K562 (cell line): ENCODE results near the gene NDOR1. TPM values are rescaled to one million over a fixed set of nuclear protein-coding genes. Genes with fewer than 3 reads are reported as not detected.

Source experiments
- ATAC-seq: fragments of 200-7000 bp; cut with Tn5 transposase; 3 replicates; pipeline ENCODE4 v1.9.1; 2020; ENCODE audit warnings: moderate library complexity
- BruUV-seq: library from RNA; stranded (reverse); fragments of 400-500 nt; replicated peaks from 2 replicates; lab custom pipeline; 2021; lab: Mats Ljungman, UMichigan
- CTCF ChIA-PET: fragments of 300-600 bp; formaldehyde crosslinking; extraction: SDS; loops from one replicate; lab custom pipeline; 2021; ENCODE audit warnings: low intra/inter-chr PET ratio; lab: Yijun Ruan, JAX
- POLR2A ChIA-PET: fragments of 300-600, 350-650 bp; sonication (Branson Sonifier 250); formaldehyde crosslinking; extraction: SDS; loops from one replicate; lab custom pipeline; 2021; ENCODE audit warnings: antibody characterized with exemption, inconsistent platforms; lab: Yijun Ruan, JAX
- DNase-seq, 4 experiments: peaks; one replicate each; pipeline versions ENCODE4 v3.0.0 to v3.0.0-alpha.2; 2011 to 2018; ENCODE audit warnings: low spot score in 3 of 4, mixed read lengths in 3 of 4; ENCODE audit errors: extremely low read depth in 1 of 4
- FAIRE-seq: peaks from 2 replicates; lab custom pipeline; 2011; peaks lifted over from hg19 to GRCh38; lab: Jason Lieb, UNC
- H2AFZ ChIP-seq: 2 replicates; pipeline ENCODE4 v1.6.0; 2011; ENCODE audit warnings: low read depth, low read length, control low read depth, inconsistent platforms
- H3K27ac ChIP-seq: fragments of 200-600 bp; 3 replicates; pipeline ENCODE4 v1.8.0; 2011; ENCODE audit warnings: low read depth, mild to moderate bottlenecking, control low read depth, inconsistent platforms, low read length, moderate library complexity, mixed read lengths; ENCODE audit errors: extremely low read depth
- H3K27me3 ChIP-seq, 2 experiments: fragments of 300-600 bp in 1 of 2; 2 replicates in 1 of 2; 3 replicates in 1 of 2; pipeline versions ENCODE4 v1.6.0 to v1.8.0; 2011; ENCODE audit warnings: inconsistent platforms in 2 of 2, low read length in 2 of 2, mild to moderate bottlenecking in 1 of 2, mixed read lengths in 1 of 2, moderate library complexity in 1 of 2; ENCODE audit not compliant: control insufficient read depth in 2 of 2, insufficient read depth in 2 of 2
- H3K36me3 ChIP-seq: fragments of 300-600 bp; 3 replicates; pipeline ENCODE4 v1.8.0; 2011; ENCODE audit warnings: mild to moderate bottlenecking, low read length, inconsistent platforms; ENCODE audit not compliant: control insufficient read depth, insufficient read depth
- H3K4me1 ChIP-seq, 2 experiments: fragments of 200-600 bp in 1 of 2; replicated peaks in 1 of 2; 2 replicates in 1 of 2; 3 replicates in 1 of 2; pipeline versions ENCODE4 v1.5.1 to v1.8.0; 2011; ENCODE audit warnings: inconsistent platforms in 2 of 2, low read length in 2 of 2, mild to moderate bottlenecking in 1 of 2, mixed read lengths in 1 of 2, moderate library complexity in 1 of 2; ENCODE audit not compliant: control insufficient read depth in 2 of 2, insufficient read depth in 2 of 2
- H3K4me2 ChIP-seq: 2 replicates; pipeline ENCODE4 v1.6.1; 2011; ENCODE audit warnings: low read length, control low read depth, inconsistent platforms, mixed read lengths; ENCODE audit not compliant: insufficient read depth
- H3K4me3 ChIP-seq: fragments of 200-600 bp; sonication (generic), shearing (Covaris generic); 2 replicates; pipeline ENCODE4 v1.5.1; 2016; ENCODE audit warnings: control low read depth, inconsistent platforms
- H3K79me2 ChIP-seq: fragments of 200-600 bp; 3 replicates; pipeline ENCODE4 v1.8.0; 2011; ENCODE audit warnings: low read length, inconsistent platforms; ENCODE audit not compliant: control insufficient read depth, insufficient read depth
- H3K9ac ChIP-seq, 2 experiments: 2 replicates each; pipeline versions ENCODE4 v1.6.0 to v1.6.1; 2011; ENCODE audit warnings: low read depth in 2 of 2, low read length in 2 of 2, control low read depth in 1 of 2, inconsistent platforms in 1 of 2, mild to moderate bottlenecking in 1 of 2, mixed read lengths in 1 of 2; ENCODE audit not compliant: insufficient read depth in 1 of 2
- H3K9me1 ChIP-seq: one replicate; pipeline ENCODE4 v1.6.0; 2011; ENCODE audit warnings: inconsistent platforms, mild to moderate bottlenecking, low read length, moderate library complexity; ENCODE audit not compliant: control insufficient read depth, insufficient read depth
- H3K9me3 ChIP-seq: replicated peaks from 2 replicates; pipeline ENCODE4 v1.5.1; 2011; ENCODE audit warnings: low read depth, low read length, inconsistent platforms; ENCODE audit not compliant: control insufficient read depth, insufficient read depth
- H4K20me1 ChIP-seq: replicated peaks from 2 replicates; pipeline ENCODE4 v1.6.1; 2011; ENCODE audit warnings: low read length, inconsistent platforms, mixed read lengths; ENCODE audit not compliant: control insufficient read depth, insufficient read depth
- BCL6 ChIP-seq: fragments of 250-450 bp; sonication (Bioruptor Pico); IDR thresholded peaks from 2 replicates; pipeline ENCODE4 v1.4.0; 2020
- C11orf30 ChIP-seq: fragments of 450-650 bp; IDR thresholded peaks from 2 replicates; pipeline ENCODE4 v1.6.1; 2016; ENCODE audit warnings: low read depth, mild to moderate bottlenecking
- CAMTA2 ChIP-seq: fragments of 250-450 bp; sonication (Bioruptor Pico); conservative IDR thresholded peaks from 2 replicates; pipeline ENCODE4 v1.5.1; 2022
- EP300 ChIP-seq: IDR thresholded peaks from 2 replicates; pipeline ENCODE4 v1.6.1; 2012; ENCODE audit warnings: low read length, improper control_type of control experiment
- FOS ChIP-seq: IDR thresholded peaks from 3 replicates; pipeline ENCODE4 v1.6.1; 2011; ENCODE audit not compliant: insufficient read length; ENCODE audit errors: extremely low read depth
- HEY1 ChIP-seq: fragments of 250-450 bp; sonication (Bioruptor Pico); IDR thresholded peaks from 2 replicates; pipeline ENCODE4 v1.5.0; 2020; ENCODE audit warnings: mild to moderate bottlenecking, moderate library complexity, borderline replicate concordance
- HMBOX1 ChIP-seq: sonication (generic); IDR thresholded peaks from 2 replicates; pipeline ENCODE4 v1.6.1; 2016
- HNRNPK ChIP-seq: fragments of 200-400 bp; formaldehyde crosslinking; IDR thresholded peaks from one replicate; pipeline ENCODE4 v1.6.1; 2018; ENCODE audit warnings: mild to moderate bottlenecking, low read depth, low read length; ENCODE audit not compliant: poor library complexity, severe bottlenecking
- PKNOX1 ChIP-seq: fragments of 450-650 bp; IDR thresholded peaks from 2 replicates; pipeline ENCODE4 v1.6.1; 2016
- POLR2G ChIP-seq: fragments of 200-400 bp; formaldehyde crosslinking; IDR thresholded peaks from 2 replicates; pipeline ENCODE4 v1.6.1; 2017; ENCODE audit warnings: low read depth, mild to moderate bottlenecking, antibody characterized with exemption, low read length, moderate library complexity
- SIN3A ChIP-seq, 2 experiments: fragments of 150-350 bp in 1 of 2; IDR thresholded peaks; 2 replicates each; pipeline ENCODE4 v1.6.1; 2011 to 2016; ENCODE audit warnings: borderline replicate concordance in 2 of 2, low read depth in 2 of 2, low read length in 2 of 2, mild to moderate bottlenecking in 2 of 2, moderate library complexity in 2 of 2; ENCODE audit not compliant: control insufficient read depth in 1 of 2
- ZFP1 ChIP-seq: fragments of 450-650 bp; formaldehyde crosslinking; IDR thresholded peaks from 2 replicates; pipeline ENCODE4 v1.4.0; 2020; ENCODE audit warnings: mild to moderate bottlenecking, mixed read lengths
- ZNF217 ChIP-seq: sonication (generic); formaldehyde crosslinking; IDR thresholded peaks from 2 replicates; pipeline ENCODE4 v1.8.0; 2022; ENCODE audit warnings: mild to moderate bottlenecking, missing genetic modification reagents
- ZNF431 ChIP-seq: sonication (generic); formaldehyde crosslinking; IDR thresholded peaks from 2 replicates; pipeline ENCODE4 v1.8.0; 2022; ENCODE audit warnings: mild to moderate bottlenecking, missing genetic modification reagents
- WGBS: fragments of 100-300 bp; shearing (Covaris generic); methylation state at CpG from one replicate; pipeline ENCODE4 v1.1.6; 2016; ENCODE audit warnings: low coverage, mixed read lengths; ENCODE audit not compliant: insufficient coverage; ENCODE audit errors: missing lambda C conversion rate; 5-methylcytosine and 5-hydroxymethylcytosine counted together
- in situ Hi-C: fragments of 300-500 bp; cut with MboI; formaldehyde crosslinking; loops from 4 replicates; pipeline ENCODE4 v1.15.0; 2018; ENCODE audit warnings: inconsistent platforms, mixed read lengths
- intact Hi-C: fragments of 100-400 bp; cut with micrococcal nuclease; formaldehyde crosslinking; loops from 2 replicates; pipeline ENCODE4 v1.14.2; 2022
- polyA plus RNA-seq, 8 experiments: library from polyadenylated mRNA; depleted of rRNA in 4 of 8; stranded (reverse) in 5 of 8; unstranded in 3 of 8; fragments of >200 nt; fragmentation: Nextera tagmentation in 2 of 8; fragmentation: Illumina TruSeq in 1 of 8; extraction: Ambion mirVana in 2 of 8; extraction: Trizol in 1 of 8; gene quantifications; 2 replicates each; pipeline versions ENCODE4 v1.2.1 to v1.2.3, GENCODE V29; 2011 to 2014; ENCODE audit warnings: inconsistent platforms in 1 of 8, missing spikeins in 1 of 8
- total RNA-seq, 7 experiments: library from RNA; depleted of rRNA in 6 of 7; stranded (reverse); fragments of >200 nt in 6 of 7; fragmentation: Illumina TruSeq in 2 of 7; extraction: Trizol in 2 of 7; gene quantifications; 2 replicates each; pipeline versions ENCODE4 v1.2.1 to v1.2.3, GENCODE V29; 2011 to 2021; ENCODE audit warnings: low replicate concordance in 1 of 7
- TF ChIP-seq, protein P1 (sequence below): sonication (generic); formaldehyde crosslinking; IDR thresholded peaks from 2 replicates; pipeline ENCODE4 v1.8.1; 2023; ENCODE audit warnings: mild to moderate bottlenecking, missing genetic modification reagents
- TF ChIP-seq, protein P2 (sequence below), 2 experiments: fragments of 250-450 bp in 1 of 2; fragments of 450-650 bp in 1 of 2; sonication (Bioruptor Pico) in 1 of 2; IDR thresholded peaks; 2 replicates each; pipeline versions ENCODE4 v1.6.1 to v1.8.0; 2016 to 2021; ENCODE audit warnings: mild to moderate bottlenecking in 2 of 2, moderate library complexity in 2 of 2, missing compliant biosample characterization in 1 of 2, missing genetic modification characterization in 1 of 2

The NDOR1 gene
- total and polyA plus RNA-seq, 9 of the 15 experiments (the other 6 are each of a cell fraction or from before 2014, with no cell fraction given) = 0.06 to 36.9 (median 6.9) TPM

DNA sequence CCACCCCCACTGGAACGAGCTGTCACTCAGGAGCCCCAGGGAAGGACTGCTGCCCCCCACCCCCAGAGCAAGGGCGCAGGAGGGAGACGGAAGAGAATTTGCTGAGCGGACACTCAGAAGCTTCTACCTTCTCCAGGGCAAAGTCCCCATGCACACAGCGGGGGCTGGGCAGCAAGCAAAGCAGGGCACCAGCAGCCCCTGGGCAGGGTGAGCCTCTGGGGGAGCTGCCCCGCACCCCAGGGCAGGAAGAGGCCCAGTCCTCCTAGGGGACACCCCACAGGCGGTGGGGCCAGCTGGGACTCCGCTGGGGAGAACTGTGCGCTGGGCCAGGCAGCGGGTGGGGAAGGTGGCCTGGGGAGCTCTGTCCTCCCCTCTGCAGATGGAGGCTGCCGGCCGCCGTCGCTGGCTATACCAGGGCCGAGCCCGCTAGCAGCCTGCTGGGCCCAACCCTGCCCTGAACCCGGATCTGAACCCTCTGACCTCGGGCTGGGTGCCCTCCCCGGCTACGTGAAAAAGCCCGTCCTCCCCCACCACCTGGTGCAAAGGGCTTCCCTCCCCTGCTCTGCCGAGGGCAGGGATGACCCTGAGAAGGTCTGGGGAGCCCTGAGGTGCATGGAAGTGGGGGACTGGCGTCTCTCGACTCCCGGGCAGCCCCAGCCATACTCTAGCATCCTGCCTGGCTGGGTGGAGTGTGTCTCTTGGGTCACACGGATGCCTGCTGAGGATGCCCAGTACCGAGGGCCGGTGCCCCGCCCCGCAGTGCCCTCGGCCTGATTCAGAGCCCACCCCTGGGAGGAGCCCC, 24.6 kb downstream of the NDOR1 start:
- H3K4me1 ChIP-seq = peaks cover 13 to 100% of the 10 kb centered on the region in 2 experiments
- no peaks in the 10 kb centered on the region for H4K20me1 ChIP-seq
- ATAC-seq (no peak), FAIRE-seq (no peak), DNase-seq (no peak)
- H3K9me1 ChIP-seq = no peaks in the 10 kb centered on the region
- H3K4me3 ChIP-seq = no peak overlapping the region
- intact Hi-C loops (no loop called here), in situ Hi-C loops (loop anchor here (5.0 to 25.0 kb wide), 3 partner anchors 43 to 443 kb away; partner anchors contain the start of genes ANAPC2, CCDC183, SSNA1 and TMEM141)
- no TSS peak for BruUV-seq
- peak overlapping the region in 1 of 2 experiments; percentile 20; a peak in 1 of 4 replicates for H3K9ac ChIP-seq
- no peaks in the 10 kb centered on the region for H3K79me2 ChIP-seq
- no peak overlapping the region for H3K4me2 ChIP-seq
- 64% methylated on average over 27 of the region's 31 CpGs for WGBS
- H3K27me3 ChIP-seq = no peaks in the 10 kb centered on the region
- ChIA-PET POLR2A (interaction anchor here (0.6 to 1.6 kb wide), 4 partner anchors 11 to 41 kb away, joined by 3 to 9 read pairs (median 3); partner anchors contain the start of gene TUBB4B), CTCF (interaction anchor here (0.5 to 0.7 kb wide), 2 partner anchors 20 to 41 kb away, joined by 3 read pairs; partner anchors contain the start of gene SSNA1)
- no peak overlapping the region for H2AFZ ChIP-seq
- H3K9me3 ChIP-seq = no peaks in the 10 kb centered on the region
- no peaks in the 10 kb centered on the region for H3K36me3 ChIP-seq
- no peak overlapping the region for H3K27ac ChIP-seq
- TF ChIP-seq PKNOX1 = peak; percentile 10; the same call in 1 of the 2 replicates
- peak; percentile 47; the same call in 1 of the 2 replicates for TF ChIP-seq POLR2G
- TF ChIP-seq BCL6 (CRISPR knock-in tag) = no peak
- TF ChIP-seq ZNF431 (CRISPR knock-in tag) = no peak
- TF ChIP-seq EP300 = no peak
- TF ChIP-seq HMBOX1 = no peak
- TF ChIP-seq, protein P1, sequence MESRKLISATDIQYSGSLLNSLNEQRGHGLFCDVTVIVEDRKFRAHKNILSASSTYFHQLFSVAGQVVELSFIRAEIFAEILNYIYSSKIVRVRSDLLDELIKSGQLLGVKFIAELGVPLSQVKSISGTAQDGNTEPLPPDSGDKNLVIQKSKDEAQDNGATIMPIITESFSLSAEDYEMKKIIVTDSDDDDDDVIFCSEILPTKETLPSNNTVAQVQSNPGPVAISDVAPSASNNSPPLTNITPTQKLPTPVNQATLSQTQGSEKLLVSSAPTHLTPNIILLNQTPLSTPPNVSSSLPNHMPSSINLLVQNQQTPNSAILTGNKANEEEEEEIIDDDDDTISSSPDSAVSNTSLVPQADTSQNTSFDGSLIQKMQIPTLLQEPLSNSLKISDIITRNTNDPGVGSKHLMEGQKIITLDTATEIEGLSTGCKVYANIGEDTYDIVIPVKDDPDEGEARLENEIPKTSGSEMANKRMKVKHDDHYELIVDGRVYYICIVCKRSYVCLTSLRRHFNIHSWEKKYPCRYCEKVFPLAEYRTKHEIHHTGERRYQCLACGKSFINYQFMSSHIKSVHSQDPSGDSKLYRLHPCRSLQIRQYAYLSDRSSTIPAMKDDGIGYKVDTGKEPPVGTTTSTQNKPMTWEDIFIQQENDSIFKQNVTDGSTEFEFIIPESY (CRISPR knock-in tag) = peak; percentile 89
- TF ChIP-seq HEY1 (CRISPR knock-in tag) = no peak
- no peak for TF ChIP-seq FOS
- no peak for TF ChIP-seq CAMTA2
- no peak for TF ChIP-seq HNRNPK
- no peak for TF ChIP-seq SIN3A (IDR thresholded peaks at IDR 0.05; ENCODE audit: borderline replicate concordance in 2 of 2, control insufficient read depth in 1 of 2, low read depth in 2 of 2, low read length in 2 of 2)
- no peak for TF ChIP-seq ZFP1
- TF ChIP-seq ZNF217 (CRISPR knock-in tag) = no peak
- peak; percentile 53 for TF ChIP-seq C11orf30
- TF ChIP-seq, protein P2, sequence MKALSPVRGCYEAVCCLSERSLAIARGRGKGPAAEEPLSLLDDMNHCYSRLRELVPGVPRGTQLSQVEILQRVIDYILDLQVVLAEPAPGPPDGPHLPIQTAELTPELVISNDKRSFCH (CRISPR knock-in tag; IDR thresholded peaks at IDR 0.05) = no peak
- TF ChIP-seq, protein P2 (tag; IDR thresholded peaks at IDR 0.05) = no peak
